ACC112 (cell line): ENCODE data around the gene CYP2W1.
"Not testable (repeated sequence)": the region's sequence is repeated elsewhere in the genome, so short reads cannot be mapped to it uniquely, and the experiment has no call there.

ENCODE experiments used
- H2AFZ ChIP-seq: fragments of 200-600 bp; sonication (generic); one replicate; pipeline ENCODE4 v1.6.0; 2017; ENCODE audit warnings: antibody characterized with exemption, low read length; ENCODE audit not compliant: unreplicated experiment
- H3K27ac ChIP-seq: fragments of 200-600 bp; sonication (generic); 2 replicates; pipeline ENCODE4 v1.5.1; 2014; ENCODE audit warnings: low read depth, mild to moderate bottlenecking, antibody characterized with exemption, low read length, moderate library complexity
- H3K27me3 ChIP-seq: fragments of 200-600 bp; sonication (generic); 2 replicates; pipeline ENCODE4 v1.6.1; 2014; ENCODE audit warnings: mild to moderate bottlenecking, antibody characterized with exemption, low read length, moderate library complexity, mixed read lengths; ENCODE audit not compliant: insufficient read depth
- H3K36me3 ChIP-seq: fragments of 200-600 bp; sonication (generic); 2 replicates; pipeline ENCODE4 v1.6.1; 2016; ENCODE audit warnings: mild to moderate bottlenecking, antibody characterized with exemption, low read length, moderate library complexity, mixed read lengths; ENCODE audit not compliant: insufficient read depth
- H3K4me1 ChIP-seq: fragments of 200-600 bp; sonication (generic); one replicate; pipeline ENCODE4 v1.6.1; 2016; ENCODE audit warnings: low read length, mixed read lengths; ENCODE audit not compliant: insufficient read depth, unreplicated experiment, control insufficient read depth
- H3K4me3 ChIP-seq: fragments of 200-600 bp; sonication (generic); 2 replicates; pipeline ENCODE4 v1.5.1; 2014; ENCODE audit warnings: mild to moderate bottlenecking, low read depth, low read length
- H3K79me2 ChIP-seq: fragments of 200-600 bp; sonication (generic); one replicate; pipeline ENCODE4 v1.6.0; 2016; ENCODE audit warnings: low read length; ENCODE audit not compliant: control insufficient read depth, unreplicated experiment, insufficient read depth

Gene CYP2W1

DNA sequence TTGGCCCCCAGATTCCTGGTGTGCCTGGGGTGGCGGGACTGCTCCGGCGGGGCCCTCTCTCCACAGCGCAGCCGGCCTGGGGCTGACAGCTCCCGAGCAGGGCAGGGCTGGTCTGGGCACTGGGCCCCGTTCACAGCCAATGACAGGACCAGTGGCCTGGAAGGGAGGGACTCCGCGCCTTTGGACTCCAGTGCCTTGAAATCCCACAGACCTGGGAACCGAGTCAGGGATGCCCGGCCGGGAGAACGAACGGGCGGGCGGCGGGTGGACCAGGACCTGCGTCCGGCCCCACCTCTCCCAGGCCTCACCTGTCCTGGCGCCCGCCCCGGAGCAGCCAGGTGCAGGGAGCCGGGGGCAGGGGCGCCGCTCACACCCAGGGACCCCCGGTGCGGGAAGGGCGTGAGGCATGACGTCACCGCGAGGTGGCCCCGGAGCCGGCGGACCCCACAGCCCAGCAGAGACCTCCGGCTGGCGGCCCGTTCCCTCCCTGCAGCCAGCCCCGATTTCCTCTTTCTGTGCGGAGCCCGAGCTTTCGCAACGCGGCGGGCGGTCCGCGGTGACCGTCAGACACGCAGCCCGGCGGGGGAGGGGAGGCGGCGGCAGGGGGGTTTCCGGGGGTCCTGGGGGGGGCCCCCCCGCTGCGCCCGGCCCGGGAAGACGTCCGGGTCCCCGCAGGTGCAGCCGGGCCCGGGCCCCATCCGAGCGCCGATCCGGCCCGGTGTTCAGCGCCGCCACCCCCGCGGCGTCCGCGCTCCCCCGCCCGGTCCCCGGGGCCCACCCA is 29.2 kb upstream of the CYP2W1 start:
- Histone ChIP-seq H3K27me3 (peaks cover 14% of the 10 kb centered on the region; the same call in 1 of the 2 replicates), H3K4me1 (peaks cover 3% of the 10 kb centered on the region), H2AFZ (no peak overlapping the region), H3K79me2 (no peaks in the 10 kb centered on the region), H3K4me3 (peak overlapping the region; percentile 76), H3K36me3 (no peaks in the 10 kb centered on the region), H3K27ac (no peak overlapping the region)

DNA sequence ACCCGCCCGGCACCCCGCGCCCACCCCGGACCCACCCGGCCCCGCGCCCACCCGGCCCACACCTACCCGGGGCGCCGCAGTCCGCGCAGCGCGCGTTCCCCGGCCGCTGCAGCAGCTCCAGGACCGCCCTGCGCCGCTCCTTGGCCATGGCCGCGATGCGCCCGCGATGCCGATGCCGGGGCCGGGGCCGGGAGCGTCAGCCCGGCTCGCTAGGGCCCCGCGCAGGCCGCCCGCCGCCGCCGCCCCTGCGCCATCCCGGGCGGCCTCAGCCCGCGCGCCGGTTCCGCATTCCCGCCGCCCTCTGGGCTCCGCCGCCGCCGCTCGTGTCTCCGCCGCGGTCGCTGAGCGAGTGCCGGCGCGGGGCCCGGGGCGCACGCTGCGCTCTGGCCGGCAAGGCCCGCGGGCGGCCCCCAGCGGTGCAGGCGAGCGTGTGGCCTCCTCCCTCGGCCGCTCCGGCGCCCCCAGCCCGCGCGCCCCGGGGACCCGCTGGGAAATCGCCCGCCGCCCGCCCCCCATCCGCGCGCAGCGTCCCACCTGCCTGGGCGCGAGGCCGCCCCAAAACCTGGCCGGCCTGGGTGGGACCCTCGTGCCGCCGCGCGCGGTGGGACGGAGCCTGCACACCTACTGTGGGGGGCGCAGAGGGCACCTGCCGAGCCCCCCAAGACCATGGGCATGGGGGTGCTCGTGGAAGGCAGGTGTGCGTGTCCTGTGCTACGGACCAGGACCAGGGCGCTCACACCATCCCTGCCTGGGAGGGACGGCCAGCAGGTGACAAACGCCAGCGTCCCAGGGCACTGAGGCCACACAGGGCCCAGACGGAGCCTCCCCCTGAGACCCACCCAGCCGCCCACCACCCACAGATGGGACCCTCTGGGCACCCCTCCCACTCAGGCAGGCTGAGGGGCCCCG is 28.4 kb upstream of the CYP2W1 start, which contains the start of gene ADAP1:
ADAP1 (minus strand) TSS at position 351 of the 909 bp plus-strand sequence; CDS start at position 148, 203 bp downstream.
- H3K79me2 ChIP-seq: no peaks in the 10 kb centered on the region
- peak within 1 kb of the TSS; percentile 68 for H2AFZ ChIP-seq
- no peaks in the 10 kb centered on the region for H3K36me3 ChIP-seq
- peak within 1 kb of the TSS; percentile 76 for H3K4me3 ChIP-seq
- H3K27me3 ChIP-seq: peaks cover 14% of the 10 kb centered on the region; the same call in 1 of the 2 replicates
- no peak within 1 kb of the TSS for H3K27ac ChIP-seq
- H3K4me1 ChIP-seq: peaks cover 3% of the 10 kb centered on the region

DNA sequence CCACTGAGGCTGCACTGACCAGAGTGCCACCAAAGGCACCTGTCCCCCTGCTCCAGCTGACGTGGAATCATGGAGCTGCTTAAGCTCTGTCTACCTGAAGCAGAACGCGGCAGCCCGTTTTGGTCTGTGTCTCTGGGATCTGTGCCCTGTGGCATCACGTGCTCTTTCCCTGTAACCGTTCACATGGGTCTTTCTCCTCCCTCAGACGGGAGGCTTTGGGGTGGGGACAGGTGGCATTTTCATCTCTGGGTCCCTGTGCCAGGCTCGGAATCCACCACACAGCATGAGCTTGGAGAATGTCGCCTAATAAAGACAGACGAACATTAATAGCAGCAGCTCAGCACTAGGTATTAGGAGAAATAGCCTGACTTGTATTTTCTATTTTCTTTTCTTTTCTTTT is 26.9 kb upstream of the CYP2W1 start:
- H3K27me3 ChIP-seq: peaks cover 14% of the 10 kb centered on the region; the same call in 1 of the 2 replicates
- no peaks in the 10 kb centered on the region for H3K79me2 ChIP-seq
- no peaks in the 10 kb centered on the region for H3K36me3 ChIP-seq
- no peak overlapping the region for H2AFZ ChIP-seq
- peaks cover 3% of the 10 kb centered on the region for H3K4me1 ChIP-seq
- H3K27ac ChIP-seq: no peak overlapping the region
- H3K4me3 ChIP-seq: no peak overlapping the region

DNA sequence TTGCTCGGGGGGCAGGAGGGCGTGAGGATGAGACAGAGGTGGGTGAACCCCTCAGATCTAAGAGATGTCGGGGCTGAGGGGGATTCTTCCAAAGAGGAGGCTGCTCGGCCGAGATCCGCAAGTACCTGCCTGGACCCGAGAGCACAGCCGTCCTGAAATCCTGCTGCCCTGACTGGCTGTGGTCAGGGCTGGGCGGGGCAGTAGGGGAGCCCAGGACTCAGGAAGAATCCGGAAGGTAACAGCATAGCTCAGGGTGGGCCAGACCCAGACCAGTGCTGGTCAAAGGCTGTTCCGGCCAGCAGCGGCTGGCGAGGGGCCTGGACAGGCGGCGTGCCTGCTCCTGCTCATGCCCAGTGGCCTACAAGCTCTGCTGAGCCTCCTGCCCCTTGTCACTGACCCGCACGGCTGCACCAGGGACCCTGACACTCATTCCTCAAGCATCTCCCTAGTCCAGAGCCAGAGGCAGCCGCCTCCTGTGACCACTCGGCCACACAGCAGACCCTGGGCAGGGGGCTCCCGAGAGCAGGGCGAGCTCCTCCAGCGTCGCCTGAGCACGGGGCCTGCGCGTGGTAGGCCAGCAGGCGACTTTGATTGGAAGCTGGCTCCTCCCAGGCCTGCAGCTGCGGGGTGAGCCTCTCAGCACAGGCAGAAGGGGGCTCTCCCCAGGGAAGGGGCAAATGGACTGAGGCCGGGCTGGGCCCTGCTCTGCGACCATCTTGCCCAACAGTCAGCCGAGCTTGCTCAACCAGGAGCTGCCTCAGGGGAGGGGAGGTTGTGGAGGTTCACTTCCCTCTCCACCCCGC is 25.4 kb upstream of the CYP2W1 start:
- Histone ChIP-seq H3K27ac (no peak overlapping the region), H3K4me1 (peaks cover 3% of the 10 kb centered on the region), H3K4me3 (no peak overlapping the region), H3K36me3 (no peaks in the 10 kb centered on the region), H3K79me2 (no peaks in the 10 kb centered on the region), H3K27me3 (peaks cover 17% of the 10 kb centered on the region; the same call in 1 of the 2 replicates), H2AFZ (no peak overlapping the region)

DNA sequence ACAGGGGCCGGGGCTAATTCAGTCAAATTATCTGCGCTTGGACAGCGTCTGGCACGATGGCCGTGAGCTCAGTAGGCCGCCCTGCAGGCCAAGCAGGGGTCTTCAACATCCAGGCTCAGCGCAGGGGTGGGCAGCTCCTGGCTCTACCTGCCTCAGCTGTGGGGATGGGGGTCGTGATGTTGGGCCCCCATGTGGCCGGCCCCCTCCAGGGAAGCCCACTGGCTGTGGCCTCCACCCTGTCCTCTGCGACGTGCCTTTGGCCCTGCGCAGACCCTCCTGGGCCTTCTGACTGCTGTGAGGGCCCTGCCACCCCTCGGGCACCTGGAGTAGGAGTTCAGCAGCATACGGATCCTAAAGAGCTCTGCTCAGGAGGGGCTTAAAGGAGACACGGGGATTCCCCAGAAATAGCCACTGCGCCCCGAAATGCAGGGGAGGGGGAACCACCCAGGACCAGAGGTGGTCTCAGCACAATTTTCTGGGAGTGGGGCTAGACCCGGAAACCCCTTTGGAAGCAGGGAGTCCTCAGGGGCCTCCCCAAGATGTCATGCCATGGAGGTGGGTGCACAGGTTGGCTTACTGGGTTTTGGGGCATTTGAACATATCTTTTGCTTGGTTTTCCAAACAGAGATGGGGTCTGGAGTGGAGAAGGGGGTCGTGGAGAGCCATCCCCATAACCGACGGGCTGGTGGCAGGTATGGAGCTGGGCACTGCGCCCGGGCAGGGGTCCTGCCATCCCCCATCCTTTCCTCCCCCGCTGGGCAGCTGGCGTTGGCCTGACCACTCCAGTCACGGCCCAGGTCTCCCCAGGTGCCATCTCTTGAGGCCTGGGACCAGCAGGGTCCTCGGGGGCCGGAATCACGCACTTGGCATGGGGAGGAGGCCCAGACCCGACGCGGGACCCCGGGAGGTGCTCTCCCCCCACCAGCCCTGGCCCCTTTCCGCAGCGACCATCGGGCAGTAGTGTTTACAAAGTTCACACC is 24.5 kb upstream of the CYP2W1 start:
- Histone ChIP-seq H3K27me3 (peaks cover 22% of the 10 kb centered on the region; the same call in 1 of the 2 replicates), H2AFZ (no peak overlapping the region), H3K36me3 (no peaks in the 10 kb centered on the region), H3K79me2 (no peaks in the 10 kb centered on the region), H3K27ac (no peak overlapping the region), H3K4me1 (no peaks in the 10 kb centered on the region), H3K4me3 (no peak overlapping the region)

DNA sequence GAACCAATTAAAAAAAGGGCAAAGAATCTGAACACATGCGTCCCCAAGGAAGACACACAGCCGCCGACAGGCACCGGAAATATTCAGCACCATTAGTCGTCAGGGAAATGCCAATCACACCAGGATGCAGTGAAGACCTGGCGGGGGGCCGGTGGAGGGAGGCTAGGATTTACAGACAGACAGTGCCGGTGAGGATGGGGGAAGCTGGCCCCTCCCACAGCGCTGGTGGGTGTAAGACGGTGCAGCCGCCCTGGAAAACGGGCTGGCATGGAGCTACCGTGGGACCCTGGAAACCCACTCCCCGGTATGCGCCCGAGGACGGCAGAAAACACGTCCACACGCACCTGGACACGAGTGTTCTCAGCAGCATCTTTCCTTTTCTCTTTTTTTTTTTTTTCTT is 23.7 kb upstream of the CYP2W1 start:
- H3K27ac ChIP-seq: no peak overlapping the region
- no peaks in the 10 kb centered on the region for H3K4me1 ChIP-seq
- H2AFZ ChIP-seq: no peak overlapping the region
- peaks cover 21% of the 10 kb centered on the region; the same call in 1 of the 2 replicates for H3K27me3 ChIP-seq
- H3K36me3 ChIP-seq: no peaks in the 10 kb centered on the region
- H3K4me3 ChIP-seq: no peak overlapping the region
- no peaks in the 10 kb centered on the region for H3K79me2 ChIP-seq

DNA sequence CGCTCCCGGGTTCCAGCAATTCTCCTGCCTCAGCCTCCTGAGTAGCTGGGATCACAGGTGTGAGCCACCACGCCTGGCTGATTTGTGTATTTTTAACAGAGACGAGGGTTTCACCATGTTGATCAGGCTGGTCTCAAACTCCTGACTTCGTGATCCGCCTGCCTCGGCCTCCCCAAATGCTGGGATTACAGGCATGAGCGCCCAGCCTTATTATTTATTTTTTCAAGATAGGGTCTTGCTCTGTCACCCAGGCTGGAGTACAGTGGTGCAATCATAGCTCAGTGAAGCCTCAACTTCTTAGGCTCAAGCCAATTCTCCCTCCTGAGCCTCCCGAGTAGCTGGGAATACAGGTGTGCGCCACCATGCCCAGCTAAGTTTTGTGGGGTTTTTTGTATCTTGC is 23.2 kb upstream of the CYP2W1 start:
- not testable (repeated sequence) for H3K27ac ChIP-seq, H3K4me3 ChIP-seq, H3K79me2 ChIP-seq, H3K4me1 ChIP-seq, H3K36me3 ChIP-seq, H2AFZ ChIP-seq
- peaks cover 20% of the 10 kb centered on the region; the same call in 1 of the 2 replicates for H3K27me3 ChIP-seq

DNA sequence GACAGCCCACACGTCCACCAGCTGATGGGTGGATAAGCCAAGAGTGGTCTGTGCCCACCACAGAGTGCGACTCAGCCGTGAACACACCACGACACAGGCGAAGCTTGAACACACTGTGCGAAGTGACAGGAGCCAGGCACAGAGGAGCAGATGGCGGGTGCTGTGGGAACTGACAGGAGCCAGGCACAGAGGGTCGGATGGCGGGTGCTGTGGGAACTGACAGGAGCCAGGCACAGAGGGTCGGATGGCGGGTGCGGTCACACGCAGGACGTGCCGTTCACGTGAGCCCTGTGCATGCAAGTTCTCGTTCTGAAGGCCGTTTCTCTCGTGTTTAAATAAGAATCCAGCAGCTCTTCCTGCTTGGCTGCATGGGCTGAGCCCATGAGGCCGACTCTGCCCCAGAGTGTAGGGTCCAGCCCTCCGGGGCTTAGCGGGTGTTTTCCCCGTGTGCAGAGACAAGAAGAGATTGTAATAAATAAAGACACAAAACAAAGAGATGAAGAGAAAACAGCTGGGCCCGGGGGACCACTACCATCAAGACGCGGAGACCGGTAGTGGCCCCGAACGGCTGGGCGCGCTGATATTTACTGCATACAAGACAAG is 22.6 kb upstream of the CYP2W1 start:
- Histone ChIP-seq H2AFZ (no peak overlapping the region), H3K79me2 (no peaks in the 10 kb centered on the region), H3K27me3 (peaks cover 15% of the 10 kb centered on the region; the same call in 1 of the 2 replicates), H3K4me3 (no peak overlapping the region), H3K36me3 (no peaks in the 10 kb centered on the region), H3K4me1 (no peaks in the 10 kb centered on the region), H3K27ac (no peak overlapping the region)

DNA sequence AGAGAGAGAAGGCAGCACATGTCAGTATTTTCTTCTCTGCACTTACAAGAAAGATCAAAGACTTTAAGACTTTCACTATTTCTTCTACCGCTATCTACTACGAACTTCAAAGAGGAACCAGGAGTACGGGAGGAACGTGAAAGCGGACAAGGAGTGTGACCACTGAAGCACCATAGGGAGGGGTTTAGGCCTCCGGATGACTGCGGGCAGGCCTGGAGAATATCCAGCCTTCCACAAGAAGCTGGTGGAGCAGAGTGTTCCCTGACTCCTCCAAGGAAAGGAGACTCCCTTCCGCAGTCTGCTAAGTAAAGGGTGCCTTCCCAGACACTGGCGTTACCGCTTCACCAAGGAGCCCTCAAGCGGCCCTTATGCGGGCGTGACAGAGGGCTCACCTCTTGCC is 22.0 kb upstream of the CYP2W1 start:
- H3K79me2 ChIP-seq, H3K4me1 ChIP-seq, H2AFZ ChIP-seq, H3K4me3 ChIP-seq, H3K36me3 ChIP-seq, H3K27ac ChIP-seq: not testable (repeated sequence)
- H3K27me3 ChIP-seq: peaks cover 15% of the 10 kb centered on the region; the same call in 1 of the 2 replicates
